GM18502 (cell line): Measurements from ENCODE around the gene YWHAG.
"Not testable (repeated sequence)": the region's sequence is repeated elsewhere in the genome, so short reads cannot be mapped to it uniquely, and the experiment has no call there.

Source experiments
- ATAC-seq: cut with Tn5 transposase; IDR thresholded peaks from one replicate; pipeline ENCODE4 v1.9.1; 2021; ENCODE audit warnings: mild to moderate bottlenecking; ENCODE audit not compliant: unreplicated experiment, poor library complexity

The YWHAG gene

DNA sequence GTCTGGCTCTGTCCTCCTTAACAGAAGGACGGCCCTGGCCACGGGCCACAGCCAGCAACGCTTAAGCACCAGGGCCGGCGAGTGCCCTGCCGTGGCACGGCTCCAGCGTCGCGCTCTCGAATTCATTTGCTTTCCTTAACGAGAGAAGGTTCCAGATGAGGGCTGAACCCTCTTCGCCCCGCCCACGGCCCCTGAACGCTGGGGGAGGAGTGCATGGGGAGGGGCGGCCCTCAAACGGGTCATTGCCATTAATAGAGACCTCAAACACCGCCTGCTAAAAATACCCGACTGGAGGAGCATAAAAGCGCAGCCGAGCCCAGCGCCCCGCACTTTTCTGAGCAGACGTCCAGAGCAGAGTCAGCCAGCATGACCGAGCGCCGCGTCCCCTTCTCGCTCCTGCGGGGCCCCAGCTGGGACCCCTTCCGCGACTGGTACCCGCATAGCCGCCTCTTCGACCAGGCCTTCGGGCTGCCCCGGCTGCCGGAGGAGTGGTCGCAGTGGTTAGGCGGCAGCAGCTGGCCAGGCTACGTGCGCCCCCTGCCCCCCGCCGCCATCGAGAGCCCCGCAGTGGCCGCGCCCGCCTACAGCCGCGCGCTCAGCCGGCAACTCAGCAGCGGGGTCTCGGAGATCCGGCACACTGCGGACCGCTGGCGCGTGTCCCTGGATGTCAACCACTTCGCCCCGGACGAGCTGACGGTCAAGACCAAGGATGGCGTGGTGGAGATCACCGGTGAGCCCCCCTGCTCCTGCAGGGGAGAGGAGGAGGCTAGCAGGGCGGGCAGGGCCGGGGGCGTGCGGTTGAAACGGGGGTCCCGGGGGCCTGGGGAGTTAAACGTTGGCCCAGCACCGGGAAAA, 56.2 kb downstream of the YWHAG start, which contains the start of gene HSPB1:
Gene HSPB1 (plus strand): TSS at position 327 of the 855 bp plus-strand sequence. CDS start 40 bp downstream, at position 367.
- peak; percentile 76 for ATAC-seq

DNA sequence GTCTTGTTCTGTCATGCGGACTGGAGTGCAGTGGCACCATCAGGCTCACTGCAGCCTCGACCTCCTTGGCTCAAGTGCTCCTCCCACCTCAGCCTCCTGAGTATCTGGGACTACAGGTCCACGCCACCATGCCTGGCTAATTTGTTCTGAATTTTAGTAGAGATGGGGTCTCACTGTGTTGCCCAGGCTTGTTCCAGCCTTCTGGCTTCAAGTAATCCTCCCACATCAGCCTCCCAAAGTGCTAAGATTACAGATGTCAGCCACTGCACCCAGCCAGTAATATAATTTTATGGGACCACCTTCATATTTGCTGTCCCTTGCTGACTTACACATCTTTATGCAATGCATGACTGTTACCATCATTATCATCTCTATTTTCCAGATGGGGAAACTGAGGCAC, 57.8 kb downstream of the YWHAG start:
- ATAC-seq = no peak

DNA sequence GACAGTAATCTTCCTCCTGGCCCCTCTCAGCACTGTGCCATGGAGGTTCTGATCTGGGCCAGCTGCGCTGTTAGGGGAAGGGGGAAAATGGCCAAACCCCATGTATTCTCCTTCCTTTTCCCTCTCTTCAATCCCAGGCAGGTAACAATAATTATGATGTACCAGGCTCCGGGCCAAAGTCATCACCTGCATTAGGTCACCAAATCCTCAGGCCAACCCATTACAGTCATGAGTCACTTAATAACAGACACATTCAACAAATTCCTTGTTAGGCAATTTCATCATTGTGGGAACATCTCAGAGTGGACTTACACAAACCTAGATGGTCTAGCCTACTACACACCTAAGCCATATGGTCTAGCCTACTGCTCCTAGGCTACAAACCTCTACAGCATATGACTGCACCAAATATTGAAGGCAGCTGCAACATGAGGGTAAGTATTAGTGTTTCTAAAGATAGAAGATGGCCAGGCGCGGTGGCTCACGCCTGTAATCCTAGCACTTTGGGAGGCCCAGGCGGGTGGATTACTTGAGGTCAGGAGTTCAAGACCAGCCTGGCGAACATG, 58.5 kb downstream of the YWHAG start:
- no peak for ATAC-seq

DNA sequence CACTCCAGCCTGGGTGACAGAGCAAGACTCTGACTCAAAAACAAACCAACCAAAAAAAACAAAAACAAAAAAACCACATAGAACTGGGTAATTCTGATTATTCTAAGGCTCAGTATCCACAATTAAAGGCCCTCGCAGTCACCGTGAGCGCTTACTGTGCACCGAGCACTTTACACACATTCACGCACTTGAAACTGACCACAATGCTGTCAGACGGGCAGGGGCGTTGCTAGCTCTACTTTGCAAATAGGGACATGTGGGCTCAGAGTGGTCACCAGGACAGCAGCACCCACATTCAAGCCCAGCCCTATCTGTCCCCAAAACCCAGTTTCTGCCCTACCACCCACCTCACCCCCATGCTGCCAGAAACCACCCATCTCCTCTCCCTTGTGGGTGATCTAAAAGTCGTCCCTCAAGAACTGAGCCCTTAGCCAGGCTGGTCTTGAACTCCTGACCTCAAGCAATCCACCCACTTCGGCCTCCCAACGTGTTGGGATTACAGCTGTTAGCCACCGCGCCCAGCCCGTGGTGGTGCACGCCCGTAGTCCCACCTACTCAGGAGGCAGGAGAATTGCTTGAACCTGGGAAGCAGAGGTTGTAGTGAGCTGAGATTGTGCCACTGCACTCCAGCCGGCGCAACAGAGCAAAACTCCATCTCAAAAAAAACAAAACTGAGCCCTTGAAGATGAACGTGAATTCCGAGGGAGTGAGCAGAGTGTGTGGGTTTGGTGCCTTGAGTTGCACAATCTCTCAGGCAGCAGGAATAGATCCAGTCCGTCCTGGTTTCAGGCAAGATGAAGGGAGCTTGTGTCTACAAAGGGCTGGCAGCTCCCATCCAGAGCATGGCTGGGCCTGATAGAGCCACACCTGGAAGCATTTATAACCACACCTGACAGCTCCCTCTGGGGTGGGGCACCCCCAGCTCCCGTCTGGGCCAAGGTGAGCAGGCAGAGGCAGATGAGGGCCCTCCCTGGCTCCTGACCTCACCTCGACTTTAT, 61.7 kb downstream of the YWHAG start:
- no peak for ATAC-seq

DNA sequence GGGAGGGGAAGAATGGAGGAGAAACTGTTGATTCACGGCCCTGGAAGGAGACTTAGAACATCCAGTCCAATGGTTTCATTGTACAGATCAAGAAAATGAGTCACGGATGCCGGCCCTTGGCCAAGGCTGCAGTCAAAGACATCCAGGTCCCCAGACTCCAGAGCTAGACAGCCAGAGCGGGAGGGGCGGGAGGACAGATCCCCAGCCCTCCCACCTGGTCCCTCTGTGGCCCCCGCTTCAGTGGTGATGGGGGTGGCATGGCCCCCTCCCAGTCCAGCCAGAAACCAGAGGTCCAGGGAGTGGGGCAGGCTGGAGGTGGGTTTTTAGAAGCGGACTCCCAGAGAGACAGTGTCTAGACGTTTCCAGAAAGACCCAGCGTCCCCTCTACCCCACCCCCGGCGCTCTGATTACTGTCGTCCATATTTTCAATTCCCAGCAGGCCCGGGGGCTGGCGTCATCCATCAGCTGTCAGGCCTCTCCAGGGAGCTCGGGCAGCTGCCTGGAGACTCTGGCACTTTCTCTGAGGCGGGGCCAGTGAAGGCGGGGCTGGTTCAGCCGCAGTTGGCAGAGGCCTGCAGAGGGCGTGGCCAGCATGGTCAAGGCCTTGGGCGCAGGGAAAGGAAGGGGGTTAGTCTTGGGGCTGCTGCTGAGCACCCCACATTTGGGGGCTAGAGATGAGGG, 64.3 kb downstream of the YWHAG start:
- no peak for ATAC-seq

DNA sequence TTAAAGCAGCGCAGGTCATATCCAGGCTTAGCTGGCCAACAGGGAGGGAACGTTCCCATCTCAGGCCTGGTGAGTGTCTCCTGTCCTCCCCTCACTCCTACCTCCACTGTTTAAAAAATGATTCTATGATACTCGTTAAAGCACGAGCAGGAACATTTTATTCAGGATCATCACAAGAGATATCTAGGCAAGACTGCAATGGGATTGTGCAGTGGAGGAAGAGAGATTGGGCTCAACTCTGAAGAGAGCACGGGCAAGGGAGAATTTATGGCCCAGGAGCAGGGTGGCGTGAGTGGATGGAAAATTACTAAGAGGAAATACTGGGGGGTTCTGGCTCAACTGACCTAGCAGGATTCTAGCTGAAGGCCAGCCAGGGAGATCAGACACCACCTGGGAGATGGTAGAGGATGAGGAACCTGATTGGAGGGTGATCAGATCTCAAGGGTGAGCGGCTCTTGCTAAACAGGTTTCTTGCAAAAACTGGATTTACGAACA, 65.3 kb downstream of the YWHAG start:
- no peak for ATAC-seq

DNA sequence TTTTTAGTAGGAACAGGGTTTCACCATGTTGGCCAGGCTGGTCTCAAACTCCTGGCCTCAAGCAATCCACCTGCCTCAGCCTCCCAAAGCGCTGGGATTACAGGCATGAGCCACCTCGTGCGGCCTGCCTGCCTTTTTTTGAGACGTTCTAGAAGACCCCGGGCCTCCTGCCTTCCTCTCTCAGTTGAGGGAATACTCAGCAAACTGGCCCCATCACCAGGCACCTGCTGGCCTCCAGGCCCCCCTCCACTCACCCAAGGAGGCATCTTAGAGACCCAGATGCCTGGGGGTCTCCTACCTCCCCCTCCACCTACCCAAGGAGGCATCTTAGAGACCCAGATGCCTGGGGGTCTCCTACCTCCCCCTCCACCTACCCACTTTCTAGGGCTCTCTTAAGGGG, 65.9 kb downstream of the YWHAG start:
- not testable (repeated sequence) for ATAC-seq

DNA sequence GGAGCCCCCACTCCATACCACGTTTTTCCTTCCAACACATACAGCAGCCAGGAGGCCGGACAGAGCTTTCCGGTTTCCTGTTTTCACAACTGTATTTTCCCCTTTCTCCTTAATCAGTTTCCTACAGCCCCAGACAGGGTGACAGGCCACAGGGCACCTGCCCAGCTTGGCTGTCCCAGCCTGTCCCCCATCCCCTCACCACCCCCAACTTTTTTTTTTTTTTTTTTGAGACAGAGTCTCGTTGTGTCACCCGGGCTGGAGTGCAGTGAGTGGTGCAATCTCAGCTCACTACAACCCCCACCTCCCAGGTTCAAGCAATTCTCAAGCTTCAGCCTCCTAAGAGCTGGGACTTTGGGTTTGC, 66.6 kb downstream of the YWHAG start:
- ATAC-seq = peak; percentile 20

DNA sequence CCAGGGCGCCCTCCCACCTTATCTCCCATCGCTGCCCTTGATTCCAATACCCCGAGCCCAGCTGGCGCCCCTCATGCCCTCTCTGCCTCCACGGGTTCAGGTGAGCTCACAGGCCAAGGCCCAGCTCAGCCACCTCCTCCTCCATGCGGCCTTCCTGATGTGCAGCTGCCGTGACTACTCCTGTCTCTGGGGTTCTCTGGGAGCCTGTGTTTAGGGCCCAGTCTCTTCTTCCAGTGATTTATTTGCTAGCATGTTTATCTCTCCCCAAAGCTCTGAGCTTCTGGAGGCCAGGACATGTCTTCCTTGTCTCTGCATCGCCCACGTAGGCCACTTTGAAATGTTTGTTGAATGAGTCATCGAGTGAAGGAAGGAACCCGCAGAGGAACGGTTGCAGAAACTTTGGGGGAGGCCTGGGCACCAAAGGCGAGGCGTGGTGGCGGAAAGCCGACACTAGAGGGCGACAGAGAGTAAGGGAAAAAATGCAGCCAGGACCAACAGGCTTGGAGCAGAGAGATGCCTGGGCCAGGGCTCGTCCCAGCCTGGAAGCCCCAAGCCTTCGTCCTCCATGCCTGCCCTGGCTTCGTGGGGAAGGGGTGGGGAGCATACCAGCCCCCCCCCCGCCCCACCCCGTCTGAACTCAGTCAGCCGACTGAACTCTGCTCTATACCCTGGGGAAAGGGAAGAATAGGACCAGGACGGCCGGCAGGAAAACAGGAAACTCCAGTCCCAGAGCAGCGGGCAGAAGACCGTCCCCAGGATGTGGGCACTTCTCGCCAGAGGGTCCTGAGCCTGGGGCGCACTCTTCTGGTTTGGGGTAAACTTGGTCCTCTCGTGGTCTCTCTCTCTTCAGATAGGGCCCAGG, 67.2 kb downstream of the YWHAG start:
- ATAC-seq = peak; percentile 87

DNA sequence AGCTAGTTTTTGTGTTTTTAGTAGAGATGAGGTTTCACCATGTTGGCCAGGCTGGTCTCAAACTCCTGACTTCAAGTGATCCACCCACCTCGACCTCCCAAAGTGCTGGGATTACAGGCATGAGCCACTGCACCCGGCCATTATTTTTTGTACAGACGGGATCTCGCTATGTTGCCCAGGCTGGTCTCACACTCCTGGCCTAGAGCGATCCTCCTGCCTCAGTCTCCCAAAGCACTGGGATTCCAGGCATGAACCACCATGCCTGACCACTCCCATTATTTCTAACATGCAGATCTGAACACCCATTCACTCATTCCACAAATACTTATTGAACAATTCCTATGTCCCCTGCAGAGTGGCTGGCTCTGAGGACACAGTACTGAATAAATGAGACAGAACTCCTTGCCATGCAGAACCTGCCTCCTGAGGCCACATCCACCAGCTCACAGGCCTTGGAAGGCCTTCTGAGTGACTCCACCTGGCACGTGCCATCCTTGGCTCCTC, 67.9 kb downstream of the YWHAG start:
- ATAC-seq = not testable (repeated sequence)

DNA sequence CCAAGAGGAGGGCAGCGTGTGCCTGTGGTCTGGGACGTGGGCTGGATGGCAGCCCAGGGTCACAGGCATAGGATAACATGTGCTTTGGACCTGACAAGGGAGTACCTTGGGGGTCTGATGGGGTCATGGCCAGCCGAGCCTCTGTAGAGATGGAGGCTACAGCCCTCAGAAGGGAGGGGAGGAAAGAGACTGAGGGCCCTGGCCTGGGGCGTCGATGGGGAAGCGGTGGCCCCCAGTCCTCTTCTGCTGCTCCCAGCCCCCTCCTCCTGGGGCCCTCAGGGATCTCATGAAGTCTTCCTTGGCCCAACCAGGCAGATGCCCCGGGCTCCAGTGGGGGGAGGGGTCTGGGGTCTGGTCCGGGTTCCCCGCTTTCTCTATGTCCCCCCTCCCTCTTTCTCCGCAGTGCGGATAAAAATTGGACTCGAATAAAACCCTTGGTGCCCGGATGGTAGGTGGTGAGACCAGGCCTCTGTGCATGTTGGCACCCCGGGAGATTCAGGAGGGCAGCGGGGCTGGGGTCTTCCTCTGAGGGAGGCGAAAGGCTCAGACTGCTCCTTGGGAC, 71.9 kb downstream of the YWHAG start:
- ATAC-seq = no peak

DNA sequence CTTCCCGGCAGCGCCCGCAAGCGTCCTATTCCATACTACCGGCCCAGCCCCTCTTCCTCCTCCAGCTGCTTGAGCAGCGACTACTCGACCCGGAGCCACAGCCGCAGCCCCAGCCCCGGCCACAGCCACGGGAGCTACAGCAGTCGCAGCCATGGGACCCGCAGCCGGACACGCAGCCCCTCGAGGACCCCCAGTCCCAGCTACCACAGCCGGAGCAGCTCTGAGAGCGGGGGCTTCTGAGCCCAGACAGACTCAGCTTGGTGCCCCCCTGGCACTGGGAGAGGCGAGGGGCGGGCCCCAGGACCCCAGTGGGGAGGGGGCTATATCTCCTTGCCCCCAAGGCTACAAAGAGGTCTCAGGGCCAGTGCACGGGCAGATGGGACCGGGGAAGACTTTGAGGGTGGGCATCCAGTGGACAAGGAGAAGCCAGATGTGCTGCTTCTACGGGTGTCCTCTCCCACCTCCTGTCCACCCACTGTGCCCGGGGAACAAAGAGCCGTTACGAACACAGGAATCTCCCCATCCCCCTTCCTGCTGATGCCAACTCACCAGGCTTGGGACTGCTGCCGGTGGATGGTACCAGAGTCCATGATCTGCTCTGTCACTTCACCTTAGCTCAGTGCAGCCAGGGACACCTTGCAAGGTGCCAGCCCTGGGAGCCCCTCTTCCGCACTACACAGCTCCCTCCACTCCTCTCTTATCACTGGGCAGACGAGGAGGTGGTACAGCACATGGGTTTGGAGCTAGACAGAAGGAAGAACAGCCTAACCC, 73.0 kb downstream of the YWHAG start:
- ATAC-seq = no peak

DNA sequence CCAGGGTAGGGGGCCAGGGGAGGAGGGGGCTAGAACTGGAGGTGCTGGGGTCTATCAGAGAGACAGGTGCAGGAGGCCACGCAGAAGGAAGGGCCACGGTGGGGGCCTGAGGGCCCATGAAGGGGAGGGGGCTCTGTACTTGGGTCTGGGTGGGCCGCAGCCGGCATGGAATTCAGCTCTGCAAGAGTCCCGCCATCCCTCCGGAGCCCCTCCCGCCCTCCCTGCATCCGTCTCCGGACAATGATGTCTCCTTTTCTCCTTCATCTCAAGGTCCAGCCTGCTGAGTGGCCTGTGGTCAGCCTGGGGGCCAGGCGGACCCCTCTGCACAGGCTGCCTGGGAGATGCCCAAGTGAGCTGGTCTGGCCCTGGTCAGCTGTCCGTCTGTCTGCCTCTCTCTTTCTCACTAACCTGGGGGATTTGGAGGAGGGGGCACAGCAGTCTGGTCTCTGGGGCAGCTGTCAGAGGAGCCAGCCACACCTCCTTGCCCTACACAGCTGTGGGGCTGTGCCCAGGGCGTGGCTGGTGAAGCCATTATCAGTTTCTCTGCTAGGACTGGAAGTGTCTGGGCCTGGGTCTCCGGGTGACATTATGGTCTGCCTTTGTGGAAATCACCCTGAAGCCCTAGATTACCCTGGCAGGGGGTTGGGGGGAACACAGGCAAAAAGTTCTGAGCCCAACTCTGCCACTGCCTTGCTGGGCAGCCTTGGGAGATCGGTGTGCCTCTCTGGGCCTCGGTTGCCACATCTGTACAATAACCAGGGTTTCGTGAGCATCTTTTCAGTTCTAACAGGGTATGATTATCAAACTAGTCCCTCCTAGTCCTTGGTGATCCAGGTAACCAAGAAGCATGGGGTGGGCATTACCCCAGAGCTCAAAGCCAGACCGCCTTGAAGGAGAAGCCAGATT, 75.3 kb downstream of the YWHAG start:
- ATAC-seq = no peak

DNA sequence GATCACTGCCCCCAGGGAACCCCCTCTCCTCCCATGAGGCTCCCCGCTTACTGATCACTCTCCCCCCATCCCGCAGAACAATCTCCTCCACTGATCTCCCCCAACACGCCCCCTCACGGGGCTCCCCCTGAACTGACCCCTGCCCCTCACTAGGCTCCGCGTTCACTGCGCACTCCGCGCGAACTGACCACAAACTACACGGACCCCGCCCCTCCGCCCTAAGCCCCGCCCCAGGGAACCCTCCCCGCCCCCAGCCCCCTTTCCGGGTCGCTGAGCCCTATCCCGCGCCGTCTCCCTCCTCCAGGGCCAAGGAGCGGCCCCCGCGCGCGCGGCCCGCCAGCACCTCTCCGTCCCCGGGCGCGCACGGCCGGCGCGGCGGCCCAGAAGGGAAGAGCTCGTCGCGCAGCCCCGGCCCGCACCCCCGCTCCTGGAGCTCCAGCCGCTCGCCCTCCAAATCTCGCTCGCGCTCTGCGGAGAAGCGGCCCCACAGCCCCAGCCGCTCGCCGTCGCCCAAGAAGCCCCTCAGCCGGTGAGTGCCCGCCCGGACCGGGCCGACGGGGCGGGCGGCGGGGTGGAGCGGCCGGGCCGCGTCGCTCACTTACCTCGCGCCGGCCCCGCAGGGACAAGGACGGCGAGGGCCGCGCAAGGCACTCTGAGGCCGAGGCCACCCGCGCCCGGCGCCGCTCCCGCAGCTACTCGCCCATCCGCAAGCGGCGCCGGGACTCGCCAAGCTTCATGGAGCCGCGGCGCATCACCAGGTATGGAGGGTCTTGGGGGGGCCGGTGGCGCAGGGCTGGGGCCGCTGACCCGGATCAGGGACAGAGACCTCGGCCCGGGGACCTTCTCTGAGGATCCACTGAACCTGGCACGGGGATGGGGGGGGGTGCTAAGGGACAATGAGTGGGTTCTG, 76.2 kb downstream of the YWHAG start:
- ATAC-seq = no peak

DNA sequence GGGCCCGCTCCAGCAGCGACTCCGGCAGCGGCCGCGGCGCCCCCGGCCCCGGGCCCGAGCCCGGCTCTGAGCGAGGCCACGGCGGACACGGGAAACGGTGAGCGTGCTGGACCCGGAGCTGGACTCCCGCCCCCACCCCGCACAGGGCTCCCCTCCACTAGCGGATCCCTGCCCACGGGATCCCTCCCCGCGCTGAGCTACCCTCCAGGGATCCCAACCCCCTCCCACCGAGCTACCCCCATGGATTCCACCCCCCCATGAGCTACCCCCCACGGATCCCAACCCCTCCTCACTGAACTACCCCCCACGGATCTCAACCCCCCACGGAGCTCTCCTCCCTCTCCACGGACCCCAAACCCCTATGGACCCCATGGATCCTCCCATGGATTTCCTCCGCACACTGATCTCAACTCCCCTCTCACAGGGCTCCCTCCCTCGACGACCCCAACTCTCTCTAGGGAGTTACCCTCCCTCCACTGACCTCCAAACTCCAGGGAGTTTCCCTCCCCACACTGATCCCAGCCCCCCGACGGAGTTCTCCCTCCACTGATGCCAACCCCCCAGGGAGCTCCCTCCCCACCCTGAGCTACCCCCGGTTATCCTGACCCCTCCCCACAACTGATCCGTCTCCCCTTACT, 77.0 kb downstream of the YWHAG start:
- ATAC-seq = no peak
